ENCODE measurements around the gene PIM3. TPM values are rescaled to one million over a fixed set of nuclear protein-coding genes. Genes with fewer than 3 reads are reported as not detected.

PIM3 gene
- total RNA-seq, 1 donor from 2014 or later, result 41.4 TPM

DNA sequence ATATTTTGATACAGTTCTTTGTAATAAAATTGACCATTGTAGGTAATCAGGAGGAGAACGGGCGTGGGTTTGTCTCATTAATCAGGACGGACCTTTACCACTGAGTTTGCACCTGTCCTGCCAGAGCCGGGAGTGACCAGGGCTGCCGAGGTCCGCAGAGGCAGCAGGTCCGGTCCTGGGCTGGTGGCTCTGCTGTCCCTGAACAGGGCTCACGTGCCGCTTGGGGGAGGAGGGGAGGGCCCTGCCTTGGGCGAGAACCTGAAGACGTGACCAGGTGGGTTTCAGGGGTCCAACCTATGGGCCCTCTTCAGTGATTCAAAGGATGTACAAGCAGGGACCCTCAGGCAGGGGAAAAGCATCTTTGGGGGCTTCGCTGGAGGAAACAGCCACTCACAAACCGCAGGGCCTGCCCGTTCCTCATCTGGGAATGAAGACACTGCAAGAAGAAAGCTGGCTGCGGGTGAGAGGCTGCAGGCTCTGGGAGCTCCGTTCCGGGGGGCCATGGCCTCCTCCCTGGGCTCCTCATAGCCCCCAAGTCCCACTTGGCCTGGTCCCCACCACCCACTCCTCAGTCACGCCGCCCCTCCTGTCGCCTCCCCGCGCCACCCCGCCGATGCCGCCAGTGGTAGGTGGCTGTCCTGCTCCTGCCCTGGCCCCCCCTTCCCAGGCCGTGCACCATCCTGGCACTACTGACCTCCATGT, 32.9 kb upstream of the PIM3 start:
- no peak for DNase-seq (ENCODE audit: low read depth)

DNA sequence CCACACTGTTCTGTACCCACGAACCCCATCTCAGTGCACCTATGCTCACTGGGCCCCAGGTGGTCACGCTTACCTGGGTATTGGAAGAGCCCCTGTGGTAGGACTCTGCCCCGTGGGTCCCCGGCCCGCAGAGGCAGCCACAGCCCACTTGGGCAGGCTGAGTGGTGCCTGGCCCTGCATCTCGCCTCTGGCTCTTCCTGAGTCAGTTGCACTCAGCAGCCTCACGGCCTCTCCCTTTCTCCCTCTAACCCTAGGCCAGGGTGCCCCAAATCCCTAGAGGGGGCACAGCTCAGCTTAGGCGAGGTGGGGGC, 32.4 kb upstream of the PIM3 start:
- DNase-seq (ENCODE audit: low read depth), result no peak

GRCh38 chr22:49928555-49929210, 31.9 kb upstream of the PIM3 start:
- no peak for DNase-seq (ENCODE audit: low read depth)

DNA sequence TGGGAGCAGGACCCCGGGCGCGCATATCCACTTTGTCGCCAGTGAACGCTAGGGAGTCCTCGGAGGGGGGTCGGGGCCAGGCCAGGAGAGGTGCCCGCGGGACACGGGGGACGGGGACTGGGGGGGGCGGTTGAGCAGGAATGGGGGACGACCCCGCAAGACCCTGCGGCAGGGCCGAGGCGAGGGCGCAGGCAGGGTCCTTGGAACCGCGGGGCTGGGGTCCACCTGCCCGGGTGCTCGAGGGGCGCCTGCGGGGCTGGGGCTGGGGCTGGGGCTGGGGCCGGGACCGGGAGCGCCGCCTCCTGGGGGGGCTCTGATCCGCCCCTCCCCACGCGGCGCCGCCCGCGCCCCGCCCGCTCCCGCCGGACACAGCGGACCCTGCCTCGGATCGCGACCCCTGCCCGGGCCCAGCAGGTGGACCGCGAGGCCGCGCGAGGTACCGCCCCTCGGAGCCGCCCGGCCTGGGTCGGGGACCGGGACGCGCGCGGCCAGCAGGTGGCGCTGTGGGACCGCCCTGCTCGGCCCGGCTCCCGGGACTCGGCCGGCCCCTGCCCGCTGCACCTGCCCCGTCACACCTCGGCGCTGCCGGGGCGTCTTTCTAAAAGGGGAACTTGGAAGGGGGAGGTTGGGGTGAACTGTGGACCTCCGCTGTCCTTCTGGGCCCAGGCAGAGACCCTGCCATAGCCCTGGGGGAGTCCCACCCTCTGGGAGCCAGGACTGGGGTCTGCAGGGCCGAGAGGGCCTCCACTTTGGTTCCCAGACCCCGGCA, 31.2 kb upstream of the PIM3 start:
- peak; percentile 24 for DNase-seq (ENCODE audit: low read depth)

- DNase-seq (ENCODE audit: low read depth), result no peak
Observed at GRCh38 chr22:49929994-49930575, 30.5 kb upstream of the PIM3 start.

DNA sequence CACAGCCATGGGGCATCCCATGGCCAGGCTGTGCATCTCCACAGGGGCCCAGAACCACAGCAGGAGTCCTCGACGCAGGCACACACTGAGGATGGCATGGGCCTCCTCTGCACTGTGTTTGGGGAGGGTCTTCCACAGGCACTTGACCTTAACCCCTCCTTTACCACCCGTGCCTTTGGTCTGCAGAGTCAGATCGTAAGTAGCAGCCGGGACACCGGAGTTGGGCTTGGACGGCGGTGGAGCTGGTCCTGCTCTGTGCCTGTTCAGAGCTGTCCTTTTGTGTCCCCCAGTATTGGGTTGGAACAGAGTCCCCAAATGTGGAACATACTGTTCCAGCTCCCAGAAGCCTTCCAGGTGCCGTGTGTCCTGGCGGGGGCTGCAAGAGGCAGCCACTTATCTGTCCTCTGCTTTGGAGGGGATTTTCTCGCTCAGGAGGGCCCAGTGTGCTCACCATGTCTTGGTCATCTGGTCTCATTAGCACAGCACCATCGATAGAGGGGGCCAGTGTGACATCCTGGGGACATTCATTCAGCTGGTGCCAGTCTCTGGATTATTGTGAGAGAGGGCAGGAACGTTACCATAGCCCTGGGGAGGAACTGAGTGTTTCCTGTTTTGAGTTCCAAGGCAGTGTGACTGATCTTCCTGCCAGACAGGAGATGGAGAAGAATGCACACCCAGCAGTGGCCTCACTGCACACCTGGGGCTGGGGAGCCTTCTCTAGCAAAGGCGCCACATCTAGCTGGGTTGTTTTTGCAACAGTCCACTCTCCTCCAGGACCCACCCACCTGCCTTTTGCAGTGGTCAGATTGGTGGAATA, 29.8 kb upstream of the PIM3 start:
- peak; percentile 77 for DNase-seq (ENCODE audit: low read depth)

GRCh38 chr22:49933236-49934159, 27.1 kb upstream of the PIM3 start:
- DNase-seq (ENCODE audit: low read depth), result peak; percentile 86

DNA sequence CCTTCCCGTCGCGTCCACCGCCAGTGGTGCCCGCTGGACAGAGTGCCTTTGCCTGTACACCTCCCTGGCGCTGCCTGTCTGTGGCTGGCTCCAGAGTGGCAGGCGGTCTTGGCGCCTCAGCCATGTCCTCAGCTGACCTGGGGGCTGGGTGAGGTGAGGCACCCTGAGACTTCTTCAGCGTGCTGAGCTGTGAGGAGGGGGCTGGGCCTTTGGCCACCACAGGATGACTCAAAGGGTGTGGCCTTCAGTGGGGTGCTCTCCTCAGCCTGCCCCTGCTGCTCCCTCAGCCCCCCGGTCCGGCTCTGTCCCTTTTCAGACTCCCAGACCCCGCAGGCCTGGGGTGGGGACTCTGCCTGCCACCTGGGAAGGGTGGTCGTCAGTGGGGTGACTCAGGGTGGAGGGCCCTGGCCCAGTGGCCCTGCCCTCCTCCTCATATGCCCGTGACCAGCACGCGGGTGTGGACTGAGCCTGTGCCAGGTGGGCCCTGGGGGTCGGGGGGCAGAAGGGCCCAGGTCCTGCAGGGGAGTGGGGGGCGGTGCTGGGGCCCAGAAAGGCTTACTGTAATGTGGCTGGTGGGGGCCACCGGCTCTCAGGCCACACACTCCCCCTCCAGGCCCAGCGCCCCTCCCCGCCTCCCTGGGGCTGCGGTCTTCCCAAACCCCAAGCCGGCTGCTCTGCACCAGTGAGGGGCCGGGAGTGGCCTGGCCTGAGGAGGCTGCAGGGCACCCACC, 26.2 kb upstream of the PIM3 start:
- peak; percentile 88 for DNase-seq (ENCODE audit: low read depth)

DNA sequence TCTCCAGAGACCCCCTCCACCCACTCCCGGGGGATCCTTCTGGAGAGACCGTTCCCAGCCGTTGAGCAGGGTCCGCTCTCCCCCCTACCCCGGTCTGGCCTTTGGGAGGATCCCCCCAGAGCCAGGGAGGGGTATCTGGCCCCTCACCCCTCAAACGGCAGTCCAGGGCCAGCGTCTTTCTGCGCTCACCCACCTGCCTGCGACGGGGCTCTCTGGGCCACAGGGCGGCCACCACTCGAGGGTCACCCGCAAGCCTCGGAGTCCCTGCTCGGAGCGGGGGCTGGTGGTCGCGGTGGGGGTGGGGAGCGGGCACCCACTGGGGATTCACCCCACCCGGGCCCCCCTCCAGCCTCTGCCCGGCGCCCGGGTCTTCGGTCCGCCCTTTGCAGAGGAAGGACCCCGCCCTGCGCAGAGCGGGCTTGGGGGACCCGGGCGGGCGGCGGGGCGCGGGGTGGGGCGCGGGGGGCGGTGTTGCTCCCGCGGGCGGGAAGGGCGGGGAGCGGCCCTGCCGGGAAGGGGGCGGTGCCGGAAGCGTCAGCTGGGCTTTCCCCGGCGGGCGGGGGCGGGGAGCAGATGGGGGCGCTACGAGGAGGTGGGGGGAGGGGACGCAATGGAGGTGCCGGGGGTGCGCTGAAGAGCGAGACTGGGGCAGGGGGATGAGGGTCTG, 25.5 kb upstream of the PIM3 start:
- peak; percentile 68 for DNase-seq (ENCODE audit: low read depth)

GRCh38 chr22:49935561-49935960, 25.0 kb upstream of the PIM3 start:
- DNase-seq (ENCODE audit: low read depth), result no peak

DNA sequence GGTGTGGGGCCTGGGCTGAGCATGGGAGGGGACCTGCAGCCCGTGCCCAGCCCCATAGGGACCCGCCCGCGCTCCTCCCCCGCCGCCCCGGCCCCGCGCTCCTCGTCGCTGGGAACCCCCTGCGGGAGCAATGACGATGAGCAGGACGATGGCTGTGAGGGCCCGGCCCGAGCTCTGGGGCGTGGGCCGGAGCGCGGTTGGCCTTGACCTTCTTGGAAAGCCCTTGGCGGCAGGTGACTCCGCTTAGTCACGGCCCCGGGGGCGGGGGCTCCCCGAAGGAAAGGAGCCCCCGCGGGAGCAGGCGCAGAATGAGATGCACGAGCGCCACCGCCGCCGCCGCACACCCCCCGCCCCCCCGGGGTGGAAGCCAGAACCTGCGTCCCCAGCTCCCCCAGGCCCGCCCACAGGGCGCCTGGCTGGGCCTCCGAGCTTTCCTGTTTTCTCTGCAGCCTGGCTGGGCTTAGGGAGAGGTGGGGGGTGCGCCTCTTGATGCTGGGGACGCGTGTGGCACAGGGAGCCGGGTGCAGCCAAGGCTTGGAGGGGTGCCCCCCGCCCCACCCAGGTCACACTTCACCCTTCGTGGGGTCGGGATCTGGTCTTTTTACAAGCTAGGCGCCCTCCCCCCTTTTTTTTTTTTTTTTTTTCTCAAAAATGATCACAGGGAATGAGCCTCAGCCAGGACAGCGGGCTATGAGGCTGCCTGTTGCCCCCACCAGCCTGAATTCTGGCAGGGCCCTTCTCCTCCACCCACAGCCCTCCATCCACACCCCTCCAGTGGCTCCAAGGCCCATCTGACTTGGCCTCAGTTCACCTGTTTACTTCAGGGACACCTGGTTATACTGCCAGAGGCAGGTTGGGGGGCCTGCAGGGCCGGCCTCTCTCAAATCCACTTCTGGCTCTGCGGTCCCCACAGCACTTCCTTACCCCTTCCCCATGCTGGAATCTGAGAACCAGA, 24.3 kb upstream of the PIM3 start:
- peak; percentile 91 for DNase-seq (ENCODE audit: low read depth)

DNA sequence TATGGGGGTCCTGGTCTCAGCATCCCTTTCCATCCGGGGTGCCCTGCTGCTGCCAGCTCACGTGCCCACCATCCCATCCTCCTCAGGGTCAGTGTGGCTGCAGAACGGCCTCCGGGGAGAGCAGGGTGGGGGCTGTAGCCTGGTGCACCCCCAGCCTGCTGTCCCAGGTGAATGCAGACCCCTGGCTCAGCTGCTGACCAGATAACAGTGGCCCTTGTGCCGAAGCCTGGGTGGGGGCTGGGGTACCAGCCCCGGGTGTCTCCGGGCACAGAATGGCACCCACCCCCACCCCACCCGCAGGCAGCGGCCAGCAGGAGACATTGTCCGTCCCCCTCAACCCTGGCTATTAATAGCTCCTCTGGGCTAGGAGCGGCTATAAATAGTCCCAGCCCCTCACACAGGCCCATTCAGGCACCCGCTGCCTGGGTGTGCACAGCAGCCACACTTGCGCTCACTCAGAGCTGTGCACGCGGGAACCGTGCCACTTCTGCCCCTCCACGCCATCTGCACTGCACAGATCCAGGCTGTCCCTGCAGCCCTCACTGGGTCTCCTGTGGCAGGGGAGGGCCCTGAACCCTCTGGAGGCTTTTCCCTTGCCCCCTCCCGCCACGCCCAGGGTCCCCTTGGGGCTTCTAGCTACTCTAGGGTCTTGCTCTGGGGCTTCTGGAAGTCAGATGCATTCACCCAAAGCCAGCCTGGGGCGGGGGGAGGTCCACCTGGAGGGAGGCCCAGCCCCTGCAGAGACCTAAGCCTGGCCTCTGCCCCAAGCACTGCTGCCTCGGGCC, 23.4 kb upstream of the PIM3 start:
- DNase-seq (ENCODE audit: low read depth), result peak; percentile 53

- no peak for DNase-seq (ENCODE audit: low read depth)
Observed at GRCh38 chr22:49937758-49938564, 22.6 kb upstream of the PIM3 start.

DNA sequence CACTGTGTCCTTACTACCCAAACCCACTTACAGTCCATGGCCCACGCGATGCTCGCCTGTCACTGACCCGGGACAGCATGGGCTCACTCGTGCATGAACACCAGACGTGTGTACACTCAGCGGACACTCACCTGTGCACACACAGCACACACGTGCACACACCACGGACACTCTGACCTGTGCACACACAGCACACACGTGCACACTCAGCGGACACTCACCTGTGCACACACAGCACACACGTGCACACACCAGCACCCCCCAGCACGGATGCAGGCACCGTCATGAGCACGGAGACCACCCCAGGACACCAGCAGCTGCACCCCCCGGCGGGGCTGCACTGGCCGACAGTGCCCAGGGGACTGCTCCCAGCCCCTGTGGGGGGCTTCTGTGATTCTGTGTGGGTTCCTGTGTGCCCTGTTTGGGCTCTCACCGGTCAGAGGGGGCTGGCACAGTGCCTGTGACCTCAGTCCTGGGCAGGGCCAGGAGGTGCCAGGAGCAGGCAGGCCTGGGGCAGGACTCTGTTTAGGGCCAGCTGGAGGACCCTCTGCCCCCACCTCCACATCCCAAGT, 21.9 kb upstream of the PIM3 start:
- no peak for DNase-seq (ENCODE audit: low read depth)

- no peak for DNase-seq (ENCODE audit: low read depth)
Observed at GRCh38 chr22:49941507-49942316, 18.9 kb upstream of the PIM3 start.

Data from myocyte (in vitro differentiated cells).